Osteoblast (primary cell): Measurements from ENCODE around the gene RNU5B-1. TPM values are rescaled to one million over a fixed set of nuclear protein-coding genes. Genes with fewer than 3 reads are reported as not detected.
A peak's percentile ranks its signal among the peaks of the same experiment; 100 is the strongest.

Source experiments
- DNase-seq: peaks from one replicate; pipeline ENCODE4 v3.0.0; 2011; ENCODE audit warnings: low spot score, mixed read lengths; ENCODE audit not compliant: insufficient read length; ENCODE audit errors: missing footprints
- H2AFZ ChIP-seq: 2 replicates; pipeline ENCODE4 v1.6.0; 2011; ENCODE audit warnings: mild to moderate bottlenecking, low read length
- H3K27ac ChIP-seq: 2 replicates; pipeline ENCODE4 v1.5.1; 2011; ENCODE audit warnings: mild to moderate bottlenecking, low read depth, low read length, moderate library complexity
- H3K27me3 ChIP-seq: 2 replicates; pipeline ENCODE4 v1.6.0; 2012; ENCODE audit warnings: mild to moderate bottlenecking, control low read depth, inconsistent platforms, low read length, moderate library complexity; ENCODE audit not compliant: insufficient read depth
- H3K36me3 ChIP-seq: 2 replicates; pipeline ENCODE4 v1.5.1; 2011; ENCODE audit warnings: mild to moderate bottlenecking, low read length, control low read depth, moderate library complexity; ENCODE audit not compliant: insufficient read depth
- H3K4me1 ChIP-seq: 2 replicates; pipeline ENCODE4 v1.5.1; 2011; ENCODE audit warnings: mild to moderate bottlenecking, low read length, control low read depth, moderate library complexity; ENCODE audit not compliant: insufficient read depth
- H3K4me2 ChIP-seq: 2 replicates; pipeline ENCODE4 v1.6.0; 2011; ENCODE audit warnings: mild to moderate bottlenecking, low read length; ENCODE audit not compliant: insufficient read depth
- H3K4me3 ChIP-seq: fragments of 200-600 bp; sonication (generic); 3 replicates; pipeline ENCODE4 v1.5.1; 2012; ENCODE audit warnings: mild to moderate bottlenecking, low read length, inconsistent platforms; ENCODE audit not compliant: insufficient read depth
- H3K79me2 ChIP-seq: 2 replicates; pipeline ENCODE4 v1.6.0; 2012; ENCODE audit warnings: mild to moderate bottlenecking, low read length, control low read depth, inconsistent platforms; ENCODE audit not compliant: insufficient read depth
- H3K9me3 ChIP-seq: 2 replicates; pipeline ENCODE4 v1.5.1; 2011; ENCODE audit warnings: low read depth, low read length, control low read depth
- H4K20me1 ChIP-seq: 2 replicates; pipeline ENCODE4 v1.6.0; 2012; ENCODE audit warnings: mild to moderate bottlenecking, low read length, control low read depth; ENCODE audit not compliant: insufficient read depth
- CTCF ChIP-seq: IDR thresholded peaks from 2 replicates; pipeline ENCODE4 v1.5.1; 2011; ENCODE audit warnings: mild to moderate bottlenecking, low read depth, low read length, moderate library complexity; ENCODE audit errors: extremely low read depth
- total RNA-seq: library from RNA; depleted of rRNA; stranded (reverse); fragments of >200 nt; gene quantifications from 2 replicates; pipeline ENCODE4 v1.2.3, GENCODE V29; 2012

The RNU5B-1 gene
- total RNA-seq, 1 donor, result not detected

DNA sequence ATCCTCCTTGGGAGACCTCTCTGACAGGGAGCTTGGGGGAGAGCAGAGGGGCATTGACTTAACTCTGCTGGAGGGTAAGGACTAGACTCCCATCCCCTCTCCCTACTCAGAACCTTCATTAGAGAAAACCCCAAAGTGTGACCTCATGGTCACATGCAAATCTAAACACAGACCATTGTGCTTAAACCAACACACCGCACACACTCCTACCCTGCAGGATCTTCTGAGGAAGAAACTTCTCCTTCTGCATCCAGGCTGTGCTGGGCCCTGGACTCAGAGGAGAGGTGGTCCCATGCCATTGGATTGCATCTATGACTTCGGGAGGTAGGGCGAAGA, 17.0 kb upstream of the RNU5B-1 start:
- Histone ChIP-seq H3K27ac (no peak overlapping the region), H3K36me3 (no peaks in the 10 kb centered on the region), H3K4me1 (peaks cover 8% of the 10 kb centered on the region), H3K4me3 (no peak overlapping the region), H3K79me2 (no peaks in the 10 kb centered on the region), H3K9me3 (no peaks in the 10 kb centered on the region), H3K27me3 (no peaks in the 10 kb centered on the region), H2AFZ (peak overlapping the region; percentile 79), H4K20me1 (no peaks in the 10 kb centered on the region), H3K4me2 (no peak overlapping the region)
- TF ChIP-seq CTCF, result no peak
- DNase-seq, result no peak

DNA sequence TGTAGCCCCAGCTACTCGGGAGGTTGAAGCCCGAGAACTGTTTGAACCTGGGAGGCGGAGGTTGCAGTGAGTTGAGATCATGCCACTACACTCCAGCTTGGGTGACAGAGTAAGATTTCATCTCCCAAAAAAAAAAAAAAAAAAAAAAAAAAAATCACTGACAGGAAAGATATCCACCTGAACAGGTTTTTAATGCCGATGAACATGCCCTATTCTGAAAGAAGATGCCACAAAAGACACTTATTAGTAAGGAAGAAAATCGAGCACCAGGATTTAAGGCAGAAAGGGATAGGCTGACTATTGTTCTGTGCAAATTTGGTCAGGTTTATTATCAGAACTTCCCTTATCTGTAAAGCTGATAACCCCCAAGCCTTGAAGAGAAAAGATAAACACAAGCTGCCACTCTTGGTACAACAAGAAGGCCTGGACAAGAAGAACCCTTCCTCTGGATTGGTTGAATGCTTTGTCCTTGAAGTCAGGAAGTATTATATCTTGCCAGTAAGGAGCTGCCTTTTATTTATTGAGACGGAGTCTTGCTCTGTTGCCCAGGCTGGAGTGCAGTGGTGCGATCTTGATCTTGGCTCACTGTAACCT, 15.1 kb upstream of the RNU5B-1 start:
- no peak overlapping the region for H3K4me2 ChIP-seq
- no peak for DNase-seq
- H3K4me1 ChIP-seq, result peaks cover 8% of the 10 kb centered on the region
- no peaks in the 10 kb centered on the region for H3K79me2 ChIP-seq
- H3K27ac ChIP-seq, result no peak overlapping the region
- H3K36me3 ChIP-seq, result no peaks in the 10 kb centered on the region
- H3K4me3 ChIP-seq, result no peak overlapping the region
- no peaks in the 10 kb centered on the region for H4K20me1 ChIP-seq
- H3K27me3 ChIP-seq, result peaks cover 9% of the 10 kb centered on the region
- H3K9me3 ChIP-seq, result no peaks in the 10 kb centered on the region
- no peak for TF ChIP-seq CTCF
- no peak overlapping the region for H2AFZ ChIP-seq

GRCh38 chr15:65290228-65290627, 14.2 kb upstream of the RNU5B-1 start:
- H3K4me3 ChIP-seq, result no peak overlapping the region
- no peak overlapping the region for H3K4me2 ChIP-seq
- peaks cover 9% of the 10 kb centered on the region for H3K4me1 ChIP-seq
- no peaks in the 10 kb centered on the region for H3K79me2 ChIP-seq
- DNase-seq, result no peak
- no peaks in the 10 kb centered on the region for H3K36me3 ChIP-seq
- no peak overlapping the region for H3K27ac ChIP-seq
- no peak overlapping the region for H2AFZ ChIP-seq
- H4K20me1 ChIP-seq, result no peaks in the 10 kb centered on the region
- H3K27me3 ChIP-seq, result peaks cover 9% of the 10 kb centered on the region
- no peaks in the 10 kb centered on the region for H3K9me3 ChIP-seq
- TF ChIP-seq CTCF, result no peak

DNA sequence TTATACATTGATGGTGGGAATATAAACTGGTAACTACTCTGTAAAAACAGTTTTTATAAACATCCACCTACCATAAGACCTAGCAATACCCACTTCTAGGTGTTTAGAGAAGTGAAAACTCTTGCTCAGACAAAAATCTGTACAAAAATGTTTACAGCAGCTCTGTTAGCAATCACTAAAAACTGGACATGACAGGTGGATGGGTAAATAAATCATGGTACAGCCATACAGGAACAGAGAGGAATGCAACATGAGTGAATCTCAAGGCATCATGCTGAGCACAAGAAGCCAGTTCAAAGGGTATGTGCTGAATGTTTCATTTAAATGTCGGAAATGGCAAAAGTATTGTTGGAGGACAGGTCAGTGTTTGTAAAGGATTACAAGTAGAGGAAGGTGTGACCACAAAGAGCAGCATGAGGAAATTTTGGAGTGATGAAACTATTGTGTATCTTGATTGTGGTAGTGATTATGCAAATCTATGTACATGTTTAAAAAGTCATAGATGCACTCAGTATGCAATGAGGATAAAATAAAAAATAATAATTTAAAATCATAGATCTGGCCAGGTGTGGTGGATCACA, 11.4 kb upstream of the RNU5B-1 start:
- Histone ChIP-seq H3K27me3 (peaks cover 9% of the 10 kb centered on the region), H4K20me1 (no peaks in the 10 kb centered on the region), H3K4me1 (peaks cover 9% of the 10 kb centered on the region), H3K36me3 (no peaks in the 10 kb centered on the region), H3K4me2 (no peak overlapping the region), H2AFZ (no peak overlapping the region), H3K4me3 (no peak overlapping the region), H3K9me3 (no peaks in the 10 kb centered on the region), H3K79me2 (no peaks in the 10 kb centered on the region), H3K27ac (no peak overlapping the region)
- TF ChIP-seq CTCF, result no peak
- DNase-seq, result no peak
